M059J (cell line): Measurements from ENCODE around the gene RBM20. TPM values are rescaled to one million over a fixed set of nuclear protein-coding genes. Genes with fewer than 3 reads are reported as not detected.

Experiments used
- DNase-seq: peaks from one replicate; pipeline ENCODE4 v3.0.0-alpha.2; 2012; ENCODE audit warnings: low read depth
- total RNA-seq: library from RNA; depleted of rRNA; stranded (reverse); fragments of >200 nt; shearing (Covaris generic); gene quantifications from 2 replicates; pipeline ENCODE4 v1.2.3, GENCODE V29; 2014

RBM20 gene
- total RNA-seq, 1 experiment from 2014 or later, result 1.8 TPM

DNA sequence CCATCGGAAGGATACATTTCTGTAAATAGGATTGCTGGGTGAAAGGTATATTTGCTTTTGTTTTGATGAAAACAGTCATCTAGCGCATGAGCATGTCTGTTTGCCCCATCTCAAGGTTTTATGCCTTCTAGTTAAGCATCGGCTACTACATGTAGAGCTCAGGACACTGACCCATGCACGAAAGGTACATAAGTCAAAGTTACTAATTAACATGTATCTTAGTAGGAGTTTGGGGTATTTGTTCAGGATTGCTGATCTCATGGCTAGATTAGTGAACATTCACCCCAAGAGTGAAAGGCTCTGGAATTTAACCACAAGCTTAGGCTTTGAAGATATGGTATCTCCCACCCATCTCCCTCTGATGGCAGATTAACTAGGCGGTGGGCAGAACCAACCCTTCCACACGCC, 91.5 kb downstream of the RBM20 start:
- DNase-seq, result no peak

DNA sequence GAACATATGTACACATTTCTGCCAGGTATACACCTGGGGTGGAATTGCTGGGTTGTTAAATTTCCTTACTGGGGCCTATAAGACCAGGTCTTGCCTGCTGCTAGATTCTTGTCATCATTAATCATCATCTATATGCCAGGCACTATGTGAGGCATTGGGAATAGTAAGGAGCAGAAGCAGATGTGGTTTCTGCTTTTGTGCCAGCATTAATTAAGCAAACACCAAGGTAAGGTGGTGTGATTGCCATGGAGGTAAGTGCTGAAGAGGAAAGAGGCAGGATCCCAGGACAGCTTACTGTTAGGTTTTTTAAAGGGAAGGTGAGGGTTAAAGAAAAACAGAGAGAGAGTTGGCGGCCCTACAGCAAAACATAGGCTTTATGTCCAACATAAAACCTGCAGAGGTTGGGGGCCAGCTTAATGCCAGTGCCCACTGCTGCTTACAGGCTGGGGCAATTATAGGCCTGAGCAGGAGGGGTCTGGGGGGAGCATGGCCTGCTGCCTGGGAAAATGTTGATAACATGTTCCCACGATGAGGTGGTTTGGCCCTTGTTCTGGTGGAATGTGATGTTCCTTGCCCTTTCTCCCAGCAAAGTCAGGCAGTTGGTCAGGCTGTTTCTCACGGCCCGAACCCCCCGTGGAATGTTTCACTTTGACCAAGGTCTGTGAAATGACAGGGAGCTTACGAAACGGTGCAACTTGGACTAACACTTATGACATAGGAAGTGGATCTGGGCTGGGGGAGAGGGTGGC, 93.9 kb downstream of the RBM20 start:
- DNase-seq, result no peak

DNA sequence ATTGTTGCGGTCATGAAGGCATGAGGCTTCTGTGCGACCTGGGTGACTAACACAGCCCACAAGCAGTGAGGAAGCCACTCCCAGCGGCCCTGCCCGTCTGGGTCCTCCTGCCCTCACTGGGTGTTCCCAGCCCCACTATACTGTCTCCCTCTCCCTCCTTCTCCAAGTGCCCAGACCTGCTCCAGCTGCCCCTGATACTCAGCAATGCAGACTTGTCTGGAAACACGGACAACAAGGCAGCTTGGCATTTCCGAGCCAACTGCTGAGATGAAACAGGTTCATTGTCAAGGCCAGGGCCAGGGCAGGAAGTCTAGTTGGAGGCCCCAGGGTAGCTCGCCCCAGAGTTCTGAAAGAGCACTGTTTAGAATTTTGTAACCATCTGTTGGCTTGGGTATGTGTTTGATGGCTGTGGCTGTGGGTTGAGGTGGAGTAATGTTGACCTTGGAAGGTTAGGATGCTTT, 95.7 kb downstream of the RBM20 start:
- DNase-seq, result peak; percentile 65

DNA sequence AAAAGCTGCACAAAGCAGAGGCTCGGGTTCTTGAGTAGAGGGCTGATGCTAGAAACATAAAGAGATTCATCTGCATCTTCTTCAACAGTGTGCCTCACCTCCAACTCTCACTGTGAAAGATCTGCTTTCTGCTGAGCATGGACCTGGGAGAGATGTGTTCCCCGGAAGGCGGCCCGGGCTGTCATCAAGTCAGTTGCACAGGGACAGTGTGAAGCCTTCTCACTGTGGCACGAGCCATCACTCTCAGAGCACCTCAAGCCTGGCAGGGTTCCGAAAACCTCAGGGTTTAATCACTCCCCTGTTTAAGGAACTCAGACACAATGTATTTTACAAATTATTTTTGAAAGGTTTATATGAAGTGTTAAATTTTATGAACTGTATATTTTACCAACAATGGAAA, 98.7 kb downstream of the RBM20 start:
- DNase-seq, result no peak

DNA sequence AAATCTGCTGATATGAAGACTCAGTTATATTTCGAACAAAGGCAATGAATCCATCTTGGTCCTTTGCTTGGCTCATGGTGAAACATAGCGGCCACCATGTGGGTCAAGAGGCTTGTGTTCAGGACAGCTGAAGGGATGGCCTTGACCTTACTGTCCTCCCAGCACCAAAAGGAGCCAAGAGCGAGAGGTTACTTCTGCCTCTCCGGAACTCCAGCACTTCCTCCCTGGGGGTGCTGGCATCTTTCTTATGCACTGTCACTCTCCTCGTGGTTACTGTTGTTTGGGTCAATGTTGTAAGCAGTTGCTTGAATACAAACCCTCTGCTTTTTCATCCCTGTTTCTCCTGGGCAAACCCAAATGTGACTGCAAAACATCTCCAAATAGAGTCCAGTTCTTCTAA, 100.6 kb downstream of the RBM20 start:
- no peak for DNase-seq

DNA sequence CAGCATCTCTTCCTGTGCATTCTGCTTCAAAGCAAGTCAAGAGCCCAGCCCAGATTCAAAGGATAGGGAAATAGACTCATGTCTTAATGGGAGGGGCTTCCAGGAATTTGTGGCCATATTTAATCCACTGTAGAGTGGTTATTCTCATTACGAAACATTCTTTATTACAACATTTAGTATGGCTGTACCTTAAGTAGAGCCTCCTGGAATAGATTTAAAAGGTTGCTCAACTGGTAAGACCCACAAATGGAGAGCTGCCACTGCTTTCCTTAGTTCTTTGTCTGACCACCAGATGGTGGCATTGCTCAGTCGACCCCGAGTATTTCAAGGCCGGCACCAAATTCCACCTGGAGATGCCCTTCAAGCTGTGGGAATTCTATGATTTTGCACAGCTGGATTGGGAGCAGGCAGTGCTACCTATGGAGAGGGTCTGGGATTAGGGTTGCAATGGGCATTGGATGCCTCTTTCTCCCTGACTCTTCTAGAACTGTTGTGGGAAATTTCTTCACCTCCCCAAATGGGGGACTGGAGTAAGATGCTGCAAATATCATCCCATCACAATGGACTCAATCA, 102.2 kb downstream of the RBM20 start:
- peak; percentile 55 for DNase-seq

DNA sequence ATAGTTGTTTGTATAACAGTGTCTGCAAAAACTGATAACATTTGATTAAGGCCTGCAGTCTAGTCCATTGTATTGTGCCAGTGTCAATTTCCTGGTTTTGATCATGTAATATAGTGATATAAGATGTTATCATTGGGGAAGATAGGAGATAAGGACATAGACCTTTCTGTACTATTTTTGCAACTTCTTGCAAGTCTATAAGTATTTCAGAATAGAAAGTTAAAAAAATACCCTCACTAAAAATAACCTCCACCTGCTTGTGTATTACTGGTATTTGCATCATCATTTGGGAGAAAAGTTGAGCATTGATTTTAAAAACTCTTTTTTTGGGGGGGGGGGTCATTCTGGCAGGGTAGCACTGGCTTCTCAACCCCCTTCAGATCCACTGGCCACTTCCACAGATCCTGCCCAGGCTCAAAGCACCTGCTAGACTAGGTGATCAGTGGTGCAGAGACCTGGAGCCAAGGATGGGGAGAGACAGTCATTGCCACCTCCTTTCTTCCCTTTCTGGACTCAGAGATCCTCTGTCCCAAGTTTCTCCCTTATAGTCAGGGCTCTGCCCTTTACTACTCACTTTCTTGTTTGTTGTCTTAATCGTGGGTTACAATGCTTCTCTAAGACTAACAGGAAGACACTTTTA, 103.0 kb downstream of the RBM20 start:
- no peak for DNase-seq

DNA sequence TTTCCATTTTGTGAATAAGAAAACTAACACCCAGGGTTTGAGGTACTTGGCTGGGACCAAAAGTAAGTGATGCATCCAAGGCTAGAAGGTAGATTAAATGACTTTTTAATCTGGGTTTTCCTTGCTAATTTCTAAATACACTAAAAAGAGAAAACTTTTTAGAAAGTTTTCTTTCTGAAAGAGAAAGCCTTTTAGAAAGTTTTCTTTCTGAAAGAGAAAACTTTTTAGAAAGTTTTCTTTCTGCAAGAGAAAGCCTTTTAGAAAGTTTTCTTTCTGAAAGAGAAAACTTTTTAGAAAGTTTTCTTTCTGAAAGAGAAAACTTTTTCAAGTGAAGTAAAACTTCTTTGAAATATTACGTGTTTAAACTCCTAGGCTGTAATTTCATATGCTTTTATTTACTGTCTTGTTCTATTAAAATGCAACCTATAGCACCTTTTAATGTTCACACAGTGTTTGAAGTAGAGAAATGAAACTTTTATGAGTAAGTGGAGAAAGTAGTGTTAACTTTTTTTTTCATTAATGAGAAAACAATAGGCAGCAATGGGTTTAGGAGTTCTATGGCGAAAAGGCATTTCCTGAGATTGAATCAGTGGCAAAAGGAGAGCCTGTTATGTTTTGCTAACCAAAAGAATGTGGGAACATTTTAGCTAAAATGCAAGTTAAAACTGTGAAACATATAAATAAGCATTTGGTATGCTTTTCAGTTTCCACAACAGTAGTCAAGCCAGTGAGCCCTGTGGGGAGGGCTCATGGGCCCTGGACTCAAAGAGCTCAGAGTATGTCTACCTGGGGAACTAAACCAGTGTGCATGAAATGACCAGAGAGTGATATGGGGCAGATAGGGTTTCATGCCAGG, 103.7 kb downstream of the RBM20 start:
- no peak for DNase-seq

DNA sequence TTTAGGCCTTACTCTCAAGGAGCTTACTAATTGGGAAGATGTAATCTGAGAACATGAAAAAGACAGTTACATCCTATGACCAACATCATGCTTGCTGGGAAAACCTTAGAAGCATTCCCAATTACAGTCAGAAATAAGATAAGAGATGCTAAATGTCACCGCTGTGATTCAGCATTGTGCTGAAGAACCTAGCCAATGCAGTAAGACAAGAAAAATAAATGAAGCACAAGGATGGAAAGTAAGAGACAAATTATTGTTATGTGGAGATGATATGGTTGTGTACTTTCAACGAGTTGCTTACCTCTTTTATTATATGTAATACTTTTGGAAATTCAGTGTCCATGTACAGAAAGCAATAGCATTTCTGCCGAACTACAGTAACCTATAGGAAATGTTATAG, 104.8 kb downstream of the RBM20 start:
- no peak for DNase-seq

DNA sequence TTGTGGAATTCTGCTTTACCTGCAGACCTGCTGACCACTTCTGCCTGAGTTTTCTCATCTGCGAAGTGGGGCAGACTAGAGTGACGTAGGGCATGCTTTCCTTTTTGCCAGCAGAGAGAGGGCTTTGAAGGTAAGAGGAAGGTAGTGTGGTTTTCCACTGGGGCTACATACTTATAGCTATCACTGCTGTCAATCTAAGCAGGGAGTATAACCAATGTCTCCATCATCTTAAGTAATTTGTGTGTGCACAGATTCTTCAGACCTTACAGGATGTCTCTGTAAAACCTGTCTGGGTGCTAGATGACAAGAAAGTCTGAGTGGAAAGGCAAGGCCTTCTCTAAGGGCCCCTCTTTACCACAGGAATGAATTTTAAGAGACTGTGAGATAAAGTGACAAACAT, 106.8 kb downstream of the RBM20 start:
- DNase-seq, result no peak

DNA sequence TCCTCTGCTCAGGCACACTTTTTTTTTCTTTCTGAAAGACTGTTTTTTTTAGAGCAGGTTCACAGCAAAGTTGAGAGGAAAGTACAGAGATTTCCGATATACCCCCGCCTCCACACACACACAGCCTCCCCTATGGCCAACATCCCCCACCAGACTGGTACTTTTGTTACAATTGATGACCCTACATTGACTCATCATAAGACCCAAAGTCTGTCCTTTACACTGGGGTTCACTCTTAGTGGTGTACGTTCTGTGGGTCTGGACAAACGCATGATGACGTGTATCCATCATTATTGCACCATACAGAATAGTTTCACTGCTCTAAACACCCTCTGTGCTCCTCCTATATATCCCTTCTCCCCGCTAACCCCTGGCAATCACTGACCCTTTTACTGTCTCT, 107.7 kb downstream of the RBM20 start:
- no peak for DNase-seq

DNA sequence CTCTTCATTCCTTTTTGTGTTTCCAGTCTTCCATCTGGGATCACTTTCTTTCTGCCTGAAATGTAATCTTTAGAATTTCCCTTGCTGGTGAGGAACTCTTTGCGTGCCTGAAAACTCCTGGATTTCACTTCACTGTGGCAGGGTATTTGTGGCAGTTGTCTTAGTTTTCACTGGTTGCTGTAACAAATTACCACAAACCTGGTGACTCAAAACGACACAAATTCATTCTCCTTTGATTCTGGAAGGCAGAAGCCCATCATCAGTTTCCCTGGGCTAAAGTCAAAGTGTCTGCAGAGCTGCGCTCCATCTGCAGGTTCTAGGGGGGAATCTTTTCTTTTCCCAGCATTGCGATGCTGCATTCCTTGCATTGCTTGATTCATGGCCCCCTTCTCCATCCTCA, 109.3 kb downstream of the RBM20 start:
- DNase-seq, result no peak

DNA sequence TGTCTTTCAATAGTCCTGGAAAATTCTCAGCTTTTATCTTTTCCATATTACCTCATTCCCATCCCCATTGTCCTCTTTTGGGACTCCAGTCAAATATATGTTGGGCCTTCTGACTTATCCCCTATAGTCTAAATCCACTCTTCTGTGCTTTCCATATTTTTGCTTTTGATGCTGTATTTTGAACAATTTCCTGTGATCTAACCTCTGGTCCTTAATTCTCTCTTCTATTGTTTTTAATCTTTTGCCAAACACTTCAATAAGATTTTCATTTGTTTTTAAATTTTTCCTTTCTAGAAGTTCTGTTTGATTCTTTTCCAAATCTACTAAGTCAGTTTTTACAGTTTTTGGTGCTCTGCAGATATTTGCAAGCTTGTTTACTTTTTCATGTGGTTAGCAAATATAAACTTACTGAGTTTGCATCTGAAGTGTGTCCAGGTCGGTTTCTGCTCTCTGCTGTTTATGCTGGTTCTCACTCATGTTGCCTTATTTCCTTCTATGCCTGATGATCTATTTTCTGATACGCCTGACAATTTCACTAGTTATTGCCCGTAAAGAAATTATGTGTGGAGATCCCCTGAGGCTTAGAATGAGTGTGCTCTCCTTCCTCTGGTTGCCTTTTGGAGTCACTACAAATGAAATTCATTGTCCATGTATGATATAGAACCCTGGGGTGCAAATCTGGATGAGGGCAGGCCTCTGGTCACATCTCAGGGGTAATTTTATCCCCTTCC, 110.4 kb downstream of the RBM20 start:
- DNase-seq, result no peak

DNA sequence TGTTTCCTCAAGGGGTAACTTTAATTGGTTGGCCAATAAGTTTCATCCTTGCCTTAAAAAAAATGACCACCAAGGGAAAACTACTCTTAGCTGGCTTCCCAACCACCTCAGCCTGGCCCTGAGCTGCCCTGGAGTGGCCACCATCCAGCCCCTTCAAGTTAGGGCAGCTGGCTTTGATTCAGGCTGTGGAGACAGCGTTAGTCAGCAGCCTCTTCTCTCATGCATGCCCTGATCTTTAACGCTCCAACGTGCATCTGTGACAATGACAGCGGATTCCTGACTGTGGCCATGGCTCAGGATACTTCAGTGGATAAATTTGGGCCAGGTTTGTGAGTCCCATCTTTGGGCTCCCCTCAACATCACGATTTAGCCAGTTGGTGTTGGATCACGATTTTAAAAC, 111.6 kb downstream of the RBM20 start:
- no peak for DNase-seq

DNA sequence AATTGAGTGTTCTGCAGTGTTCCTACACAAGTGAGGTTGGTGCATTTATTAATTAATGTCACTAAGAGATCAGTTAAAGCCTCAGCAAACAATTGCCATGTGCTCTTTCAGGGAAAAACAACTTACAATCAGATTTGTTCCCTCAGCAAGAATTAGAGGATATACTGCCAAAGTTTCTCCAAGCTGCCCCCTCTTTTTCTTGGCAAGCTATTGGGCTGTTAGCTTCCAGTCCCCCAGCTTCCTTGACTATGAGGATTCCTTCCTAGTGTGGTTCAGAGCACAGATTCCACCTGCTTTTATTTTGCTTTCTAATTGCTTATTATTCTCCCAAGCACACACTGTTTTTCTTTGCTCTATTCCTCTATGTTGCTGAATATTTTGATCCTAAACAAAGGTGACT, 112.7 kb downstream of the RBM20 start:
- no peak for DNase-seq

DNA sequence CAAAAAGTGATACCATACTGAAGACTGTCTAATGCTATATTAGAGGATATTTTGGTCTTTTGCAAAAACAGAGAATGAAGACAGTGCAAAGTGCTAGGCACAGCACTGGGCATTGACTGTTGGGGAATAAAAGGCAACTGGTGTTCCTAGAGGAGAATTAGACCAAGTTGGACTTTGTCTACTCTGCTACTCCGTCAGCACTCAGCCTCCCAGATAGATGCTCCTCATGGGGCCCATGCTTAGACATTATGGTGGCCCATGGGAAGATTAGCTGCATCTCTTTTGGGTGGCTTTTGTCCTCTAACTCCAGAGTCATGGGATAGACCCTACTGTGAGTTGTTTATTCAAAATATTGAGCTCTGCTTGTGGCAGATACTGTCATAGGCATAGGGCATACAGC, 113.5 kb downstream of the RBM20 start:
- no peak for DNase-seq

DNA sequence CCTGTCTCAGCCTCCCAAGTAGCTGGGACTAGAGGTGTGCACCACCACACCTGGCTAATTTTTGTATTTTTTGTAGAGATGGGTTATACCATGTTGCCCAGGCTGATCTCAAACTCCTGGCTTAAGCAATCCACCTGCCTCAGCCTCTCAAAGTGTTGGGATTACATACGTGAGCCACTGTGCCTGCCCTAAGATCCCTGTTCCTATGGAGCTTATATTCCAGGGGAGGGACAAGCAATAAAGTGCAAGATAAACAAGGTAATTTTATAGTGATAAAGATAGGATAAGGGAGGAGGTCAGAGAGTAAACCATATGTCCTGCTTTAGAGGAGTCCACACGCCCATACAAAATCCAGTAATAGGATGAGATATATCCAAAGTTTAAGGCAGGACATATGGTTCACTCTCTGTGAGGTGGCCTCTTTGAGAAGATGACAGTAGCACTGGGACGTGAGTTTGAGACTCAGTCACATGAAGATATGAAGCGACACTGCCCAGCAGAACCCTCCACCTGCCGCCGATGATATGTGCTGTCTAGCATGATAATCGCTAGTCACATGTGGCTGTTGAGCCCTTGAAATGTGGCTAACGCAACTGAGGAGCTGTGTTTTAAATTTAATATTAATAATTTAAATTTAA, 114.1 kb downstream of the RBM20 start:
- DNase-seq, result no peak

DNA sequence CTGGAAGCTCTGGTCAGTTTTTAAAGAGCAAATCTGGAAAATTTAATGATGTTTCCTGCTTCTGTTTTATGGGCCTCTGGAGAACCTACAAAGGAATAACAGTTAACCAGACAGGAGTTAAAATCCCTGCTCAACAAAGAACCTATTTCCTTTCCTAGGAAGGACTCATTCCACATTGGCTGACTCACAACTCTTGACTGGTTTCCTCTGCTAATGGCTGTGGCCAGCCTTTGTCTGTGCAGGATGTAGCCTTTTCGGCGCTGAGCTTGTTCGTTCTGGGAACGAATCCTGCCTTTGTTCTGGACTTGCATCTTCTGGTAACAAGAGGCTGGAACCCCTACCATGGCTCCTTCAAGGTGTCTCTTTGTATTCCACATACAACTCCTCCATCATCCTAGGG, 114.8 kb downstream of the RBM20 start:
- DNase-seq, result peak; percentile 75

DNA sequence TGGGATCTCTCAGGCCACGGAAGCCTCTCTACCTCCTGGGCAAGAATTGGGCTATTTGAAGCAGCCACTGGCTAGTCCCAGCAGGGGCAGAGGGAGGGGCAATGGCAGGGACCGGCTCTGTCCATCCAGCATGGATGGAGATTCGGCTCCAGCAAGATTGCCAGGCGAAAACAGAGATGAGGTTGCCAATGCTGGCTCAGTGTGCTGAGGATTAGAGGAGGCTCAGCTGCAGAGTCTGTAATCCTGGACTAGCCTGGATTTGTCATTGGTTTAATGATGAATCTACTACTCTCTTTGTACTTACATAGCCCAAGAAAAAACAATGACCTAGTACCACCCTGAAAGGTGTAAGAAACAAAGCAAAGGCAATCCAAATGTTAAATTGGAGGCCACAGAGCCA, 115.4 kb downstream of the RBM20 start:
- DNase-seq, result no peak

DNA sequence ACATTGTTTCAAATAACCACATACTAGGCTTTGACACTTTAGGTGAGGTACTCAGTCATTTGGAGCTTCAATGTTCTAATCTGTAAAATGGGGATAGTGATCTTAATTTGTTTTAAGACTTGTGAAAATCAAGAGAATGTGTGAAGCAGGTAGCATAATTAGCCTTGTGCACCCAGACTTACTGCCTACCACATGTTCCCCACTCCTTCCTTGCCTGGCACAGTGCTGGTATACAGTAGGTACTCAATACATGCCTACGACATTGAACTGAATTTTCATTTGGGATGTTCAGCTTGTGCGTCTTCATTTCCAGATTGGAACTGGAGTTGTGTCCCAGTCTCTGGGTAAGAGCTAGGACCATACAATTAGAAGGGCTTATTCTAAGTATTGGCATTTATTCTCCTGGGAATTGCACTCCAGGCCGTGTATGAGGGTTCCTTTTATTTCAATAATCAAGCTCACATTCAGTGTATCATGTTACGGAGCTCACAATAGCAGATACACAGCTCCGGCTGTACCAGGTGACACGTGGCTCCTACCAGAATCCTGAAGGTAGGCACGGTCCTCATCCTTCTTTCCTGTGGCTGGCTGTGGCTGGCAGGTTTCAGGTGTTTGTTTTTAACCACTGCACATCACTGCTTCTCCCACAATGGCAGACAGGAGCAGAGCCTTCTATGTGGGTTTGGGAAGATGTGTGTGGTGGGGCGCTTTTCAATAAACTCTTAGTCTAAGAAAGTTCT, 118.1 kb downstream of the RBM20 start:
- no peak for DNase-seq

DNA sequence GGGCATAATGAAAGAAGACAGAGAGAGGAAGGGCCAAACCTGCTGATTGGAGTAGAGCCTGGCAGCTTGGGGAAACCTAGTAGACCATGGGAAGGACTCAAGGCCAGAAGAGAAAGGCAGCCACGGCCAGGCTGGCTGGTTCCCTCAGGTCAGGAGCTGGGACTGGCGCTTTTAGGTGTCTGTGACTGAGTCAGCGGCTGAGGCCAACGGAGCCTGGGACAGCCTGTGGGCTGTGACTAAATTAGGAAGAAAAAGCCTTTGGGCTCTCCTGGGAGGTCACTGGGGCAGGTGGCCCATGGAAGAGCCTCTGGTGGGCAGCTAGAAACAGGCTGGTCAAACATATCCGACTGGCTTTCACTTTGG, 118.7 kb downstream of the RBM20 start:
- peak; percentile 32 for DNase-seq
